Progenitor cell of endocrine pancreas (in vitro differentiated cells): ENCODE data around the gene RAB37. TPM values are rescaled to one million over a fixed set of nuclear protein-coding genes. Genes with fewer than 3 reads are reported as not detected.

ENCODE experiments used
- DNase-seq: peaks from one replicate; pipeline ENCODE4 v3.0.0; 2021; ENCODE audit warnings: low spot score; ENCODE audit not compliant: unreplicated experiment
- H3K27ac Mint-ChIP-seq: 2 replicates; pipeline ENCODE4 v1.8.0; 2021; ENCODE audit warnings: mild to moderate bottlenecking, moderate library complexity, mixed read lengths
- H3K27me3 Mint-ChIP-seq: 2 replicates; pipeline ENCODE4 v1.8.0; 2021; ENCODE audit warnings: mixed read lengths
- H3K36me3 Mint-ChIP-seq: 2 replicates; pipeline ENCODE4 v1.8.0; 2022; ENCODE audit warnings: mixed read lengths; ENCODE audit not compliant: insufficient read depth
- H3K4me1 Mint-ChIP-seq: 2 replicates; pipeline ENCODE4 v1.8.0; 2021; ENCODE audit warnings: low read depth, mixed read lengths
- H3K4me3 Mint-ChIP-seq: 2 replicates; pipeline ENCODE4 v1.8.0; 2021; ENCODE audit warnings: low read depth, mild to moderate bottlenecking, moderate library complexity, mixed read lengths
- H3K9me3 Mint-ChIP-seq: 2 replicates; pipeline ENCODE4 v1.8.0; 2021; ENCODE audit warnings: low read depth, mixed read lengths
- total RNA-seq: library from RNA; stranded (reverse); gene quantifications from 2 replicates; pipeline ENCODE4 v1.2.1, GENCODE V29; 2021
- TF ChIP-seq, protein P1 (sequence below): fragments of 200-600 bp; sonication (generic); IDR thresholded peaks from one replicate; pipeline ENCODE4 v1.5.0; 2021; ENCODE audit warnings: antibody characterized with exemption, mild to moderate bottlenecking; ENCODE audit not compliant: unreplicated experiment

Gene RAB37
- total RNA-seq, 1 donor from 2014 or later: 3.2 TPM

DNA sequence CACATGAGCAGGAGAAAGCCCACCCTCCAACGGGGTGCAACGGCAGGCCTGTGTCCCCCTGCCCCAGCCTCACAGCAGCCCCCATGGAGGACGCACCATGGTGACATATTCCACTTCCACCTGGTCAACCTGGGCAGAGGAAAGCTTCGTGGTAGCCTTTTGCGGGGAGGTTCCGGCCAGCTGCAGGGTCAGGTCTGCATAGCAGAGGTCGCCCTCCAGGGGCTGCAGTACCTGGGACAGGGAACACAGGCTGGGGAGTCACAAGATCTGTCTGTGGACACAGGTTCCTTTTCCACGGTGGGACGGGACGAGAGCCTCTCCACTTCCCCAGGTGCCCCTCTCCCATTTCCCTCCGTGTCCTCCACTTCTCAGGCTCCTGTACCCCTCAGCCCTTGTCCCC lies 41.4 kb upstream of the RAB37 start:
- Mint-ChIP-seq H3K27me3 (peaks cover 64% of the 10 kb centered on the region), H3K36me3 (no peaks in the 10 kb centered on the region)

GRCh38 chr17:74697515-74697914 lies 39.5 kb upstream of the RAB37 start:
- DNase-seq: no peak
- TF ChIP-seq, protein P1, sequence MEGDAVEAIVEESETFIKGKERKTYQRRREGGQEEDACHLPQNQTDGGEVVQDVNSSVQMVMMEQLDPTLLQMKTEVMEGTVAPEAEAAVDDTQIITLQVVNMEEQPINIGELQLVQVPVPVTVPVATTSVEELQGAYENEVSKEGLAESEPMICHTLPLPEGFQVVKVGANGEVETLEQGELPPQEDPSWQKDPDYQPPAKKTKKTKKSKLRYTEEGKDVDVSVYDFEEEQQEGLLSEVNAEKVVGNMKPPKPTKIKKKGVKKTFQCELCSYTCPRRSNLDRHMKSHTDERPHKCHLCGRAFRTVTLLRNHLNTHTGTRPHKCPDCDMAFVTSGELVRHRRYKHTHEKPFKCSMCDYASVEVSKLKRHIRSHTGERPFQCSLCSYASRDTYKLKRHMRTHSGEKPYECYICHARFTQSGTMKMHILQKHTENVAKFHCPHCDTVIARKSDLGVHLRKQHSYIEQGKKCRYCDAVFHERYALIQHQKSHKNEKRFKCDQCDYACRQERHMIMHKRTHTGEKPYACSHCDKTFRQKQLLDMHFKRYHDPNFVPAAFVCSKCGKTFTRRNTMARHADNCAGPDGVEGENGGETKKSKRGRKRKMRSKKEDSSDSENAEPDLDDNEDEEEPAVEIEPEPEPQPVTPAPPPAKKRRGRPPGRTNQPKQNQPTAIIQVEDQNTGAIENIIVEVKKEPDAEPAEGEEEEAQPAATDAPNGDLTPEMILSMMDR: no peak
- peaks cover 72% of the 10 kb centered on the region for H3K27me3 Mint-ChIP-seq
- no peaks in the 10 kb centered on the region for H3K4me1 Mint-ChIP-seq
- H3K9me3 Mint-ChIP-seq: no peaks in the 10 kb centered on the region
- no peaks in the 10 kb centered on the region for H3K36me3 Mint-ChIP-seq
- H3K4me3 Mint-ChIP-seq: no peak overlapping the region
- H3K27ac Mint-ChIP-seq: no peak overlapping the region

More for the DNA sequence above, 41.4 kb upstream of the RAB37 start:
- TF ChIP-seq, protein P1: no peak
- H3K4me3 Mint-ChIP-seq: no peak overlapping the region
- DNase-seq: no peak
- H3K4me1 Mint-ChIP-seq: no peaks in the 10 kb centered on the region
- H3K9me3 Mint-ChIP-seq: no peaks in the 10 kb centered on the region
- no peak overlapping the region for H3K27ac Mint-ChIP-seq

GRCh38 chr17:74698069-74698468 lies 39.0 kb upstream of the RAB37 start:
- Mint-ChIP-seq H3K4me1 (no peaks in the 10 kb centered on the region), H3K36me3 (no peaks in the 10 kb centered on the region), H3K9me3 (no peaks in the 10 kb centered on the region), H3K27ac (no peak overlapping the region), H3K4me3 (no peak overlapping the region), H3K27me3 (peaks cover 72% of the 10 kb centered on the region)
- DNase-seq: no peak
- TF ChIP-seq, protein P1: no peak

DNA sequence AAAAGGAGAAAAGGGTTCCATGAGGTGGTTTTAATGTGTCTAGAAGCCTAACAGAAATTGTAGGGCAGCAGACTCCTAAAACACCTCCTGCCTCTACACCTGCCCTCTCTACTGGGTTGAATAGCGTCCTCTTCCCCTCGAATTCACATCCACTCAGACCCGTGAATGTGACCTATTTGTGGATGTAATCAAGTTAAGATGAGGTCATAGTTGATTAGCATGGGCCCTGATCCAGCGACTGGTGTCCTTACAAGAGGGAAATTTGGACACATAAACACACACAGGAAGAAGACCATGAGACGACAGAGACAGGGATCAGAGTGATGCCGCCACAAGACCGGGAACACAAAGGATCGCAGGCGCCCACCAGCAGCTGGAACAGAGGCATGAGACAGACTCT lies 37.8 kb upstream of the RAB37 start:
- Mint-ChIP-seq H3K36me3 (no peaks in the 10 kb centered on the region), H3K27ac (no peak overlapping the region), H3K27me3 (peaks cover 66% of the 10 kb centered on the region), H3K4me1 (no peaks in the 10 kb centered on the region), H3K4me3 (no peak overlapping the region), H3K9me3 (no peaks in the 10 kb centered on the region)
- TF ChIP-seq, protein P1: no peak
- no peak for DNase-seq

GRCh38 chr17:74702116-74702871 lies 34.8 kb upstream of the RAB37 start:
- H3K4me1 Mint-ChIP-seq: peaks cover 9% of the 10 kb centered on the region
- H3K36me3 Mint-ChIP-seq: no peaks in the 10 kb centered on the region
- peaks cover 53% of the 10 kb centered on the region for H3K27me3 Mint-ChIP-seq
- TF ChIP-seq, protein P1: no peak
- H3K4me3 Mint-ChIP-seq: no peak overlapping the region
- no peak overlapping the region for H3K27ac Mint-ChIP-seq
- DNase-seq: no peak
- H3K9me3 Mint-ChIP-seq: no peaks in the 10 kb centered on the region
